HUES64 (cell line): ENCODE data around the gene HTR2C.
"Not testable (repeated sequence)": the region's sequence is repeated elsewhere in the genome, so short reads cannot be mapped to it uniquely, and the experiment has no call there.

ENCODE experiments used
- H3K27ac ChIP-seq: 2 replicates; pipeline ENCODE4 v1.7.0; 2013; ENCODE audit warnings: low read depth, low read length, inconsistent platforms
- H3K27me3 ChIP-seq: 2 replicates; pipeline ENCODE4 v1.6.1; 2013; ENCODE audit warnings: mild to moderate bottlenecking, low read length; ENCODE audit not compliant: insufficient read depth
- H3K36me3 ChIP-seq: 2 replicates; pipeline ENCODE4 v1.6.1; 2013; ENCODE audit warnings: mild to moderate bottlenecking, low read length; ENCODE audit not compliant: insufficient read depth
- H3K4me1 ChIP-seq: 2 replicates; pipeline ENCODE4 v1.6.1; 2013; ENCODE audit warnings: mild to moderate bottlenecking, low read length, moderate library complexity; ENCODE audit not compliant: insufficient read depth
- H3K4me3 ChIP-seq: 2 replicates; pipeline ENCODE4 v1.5.1; 2013; ENCODE audit warnings: mild to moderate bottlenecking, low read length, moderate library complexity
- H3K9ac ChIP-seq: 2 replicates; pipeline ENCODE4 v1.6.1; 2013; ENCODE audit warnings: mild to moderate bottlenecking, low read depth, low read length
- H3K9me3 ChIP-seq: 2 replicates; pipeline ENCODE4 v1.6.1; 2013; ENCODE audit warnings: low read depth, low read length; ENCODE audit not compliant: insufficient read depth
- WGBS: fragments of 150-250, 120-280 bp; methylation state at CpG from one replicate; pipeline ENCODE4 v1.1.7; 2013; ENCODE audit warnings: missing lambda C conversion rate; 5-methylcytosine and 5-hydroxymethylcytosine counted together

HTR2C gene

GRCh38 chrX:114889481-114889880 lies 305.6 kb downstream of the HTR2C start:
- Histone ChIP-seq H3K27me3 (no peaks in the 10 kb centered on the region), H3K4me1 (no peaks in the 10 kb centered on the region), H3K36me3 (no peaks in the 10 kb centered on the region), H3K9me3 (no peaks in the 10 kb centered on the region), H3K27ac (no peak overlapping the region), H3K9ac (no peak overlapping the region), H3K4me3 (no peak overlapping the region)
- WGBS: 100% methylated on average over 1 of the region's 1 CpG

DNA sequence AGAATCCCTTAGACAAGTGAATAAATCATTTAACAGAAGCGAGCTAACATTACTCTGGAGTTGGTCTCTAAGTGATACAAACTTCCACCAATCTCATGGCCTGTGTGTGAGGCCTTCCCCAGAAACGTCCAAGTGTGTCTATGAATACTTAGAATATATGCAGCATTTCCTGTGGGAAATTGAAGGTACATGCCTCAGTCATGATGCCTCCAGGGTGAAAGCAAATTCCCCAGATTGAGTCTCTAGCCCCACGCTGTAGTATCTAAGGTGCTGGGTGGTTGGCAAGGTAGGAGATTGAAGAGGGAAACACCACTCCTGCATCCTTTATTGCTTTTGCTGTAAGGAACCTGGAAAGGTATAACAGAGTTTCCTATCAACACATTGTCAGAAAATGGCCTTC lies 319.7 kb downstream of the HTR2C start:
- H3K36me3 ChIP-seq: no peaks in the 10 kb centered on the region
- no peaks in the 10 kb centered on the region for H3K27me3 ChIP-seq
- 95% methylated on average over 2 of the region's 3 CpGs for WGBS
- no peak overlapping the region for H3K4me3 ChIP-seq
- peaks cover 23% of the 10 kb centered on the region for H3K4me1 ChIP-seq
- H3K9ac ChIP-seq: no peak overlapping the region
- no peaks in the 10 kb centered on the region for H3K9me3 ChIP-seq
- H3K27ac ChIP-seq: no peak overlapping the region

- Histone ChIP-seq H3K4me3 (no peak overlapping the region), H3K9ac (no peak overlapping the region), H3K27ac (no peak overlapping the region), H3K27me3 (no peaks in the 10 kb centered on the region), H3K4me1 (peaks cover 25% of the 10 kb centered on the region), H3K36me3 (no peaks in the 10 kb centered on the region), H3K9me3 (no peaks in the 10 kb centered on the region)
- 84% methylated on average over 2 of the region's 2 CpGs for WGBS
These were observed 321.4 kb downstream of the HTR2C start for GRCh38 chrX:114905251-114905650.

DNA sequence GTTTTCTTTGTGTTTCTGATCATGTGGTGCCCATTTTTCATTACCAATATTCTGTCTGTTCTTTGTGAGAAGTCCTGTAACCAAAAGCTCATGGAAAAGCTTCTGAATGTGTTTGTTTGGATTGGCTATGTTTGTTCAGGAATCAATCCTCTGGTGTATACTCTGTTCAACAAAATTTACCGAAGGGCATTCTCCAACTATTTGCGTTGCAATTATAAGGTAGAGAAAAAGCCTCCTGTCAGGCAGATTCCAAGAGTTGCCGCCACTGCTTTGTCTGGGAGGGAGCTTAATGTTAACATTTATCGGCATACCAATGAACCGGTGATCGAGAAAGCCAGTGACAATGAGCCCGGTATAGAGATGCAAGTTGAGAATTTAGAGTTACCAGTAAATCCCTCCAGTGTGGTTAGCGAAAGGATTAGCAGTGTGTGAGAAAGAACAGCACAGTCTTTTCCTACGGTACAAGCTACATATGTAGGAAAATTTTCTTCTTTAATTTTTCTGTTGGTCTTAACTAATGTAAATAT lies 323.2 kb downstream of the HTR2C start:
- H3K9me3 ChIP-seq: no peaks in the 10 kb centered on the region
- no peaks in the 10 kb centered on the region for H3K27me3 ChIP-seq
- peaks cover 25% of the 10 kb centered on the region for H3K4me1 ChIP-seq
- peak overlapping the region; percentile 15; the same call in 1 of the 2 replicates for H3K9ac ChIP-seq
- peak overlapping the region; percentile 34 for H3K4me3 ChIP-seq
- H3K27ac ChIP-seq: peak overlapping the region; percentile 85; the same call in 1 of the 2 replicates
- no peaks in the 10 kb centered on the region for H3K36me3 ChIP-seq
- WGBS: 19% methylated on average over 6 of the region's 9 CpGs

- Histone ChIP-seq H3K36me3 (no peaks in the 10 kb centered on the region), H3K27ac (0 out of 2 replicates have a peak overlapping the region, but pooled peaks have one; percentile 9), H3K4me1 (peaks cover 10% of the 10 kb centered on the region), H3K4me3 (no peak overlapping the region), H3K27me3 (no peaks in the 10 kb centered on the region), H3K9ac (no peak overlapping the region), H3K9me3 (no peaks in the 10 kb centered on the region)
- WGBS: 85% methylated on average over 3 of the region's 3 CpGs
These were observed 340.5 kb downstream of the HTR2C start for GRCh38 chrX:114924423-114924822.

DNA sequence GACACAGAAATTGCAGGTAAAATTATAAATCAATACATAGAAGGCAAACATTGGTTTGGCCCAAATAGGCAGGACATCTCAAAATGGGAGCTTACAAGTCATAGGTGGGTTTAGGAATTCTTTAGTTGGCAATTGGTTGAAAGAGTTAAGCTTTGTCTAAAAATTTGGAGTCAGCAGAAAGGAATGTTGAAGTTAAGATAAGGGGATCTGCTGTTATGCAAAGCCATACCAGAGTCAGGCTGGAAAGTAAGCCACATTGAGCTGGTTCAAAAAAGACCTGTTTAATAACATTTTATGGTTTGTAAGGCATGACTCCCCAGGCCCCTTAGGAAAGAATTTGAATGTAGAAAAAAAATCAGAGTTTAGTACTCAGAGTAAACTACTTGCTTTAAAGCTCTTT lies 341.0 kb downstream of the HTR2C start:
- H3K4me1 ChIP-seq: peaks cover 10% of the 10 kb centered on the region
- 0 out of 2 replicates have a peak overlapping the region, but pooled peaks have one; percentile 9 for H3K27ac ChIP-seq

DNA sequence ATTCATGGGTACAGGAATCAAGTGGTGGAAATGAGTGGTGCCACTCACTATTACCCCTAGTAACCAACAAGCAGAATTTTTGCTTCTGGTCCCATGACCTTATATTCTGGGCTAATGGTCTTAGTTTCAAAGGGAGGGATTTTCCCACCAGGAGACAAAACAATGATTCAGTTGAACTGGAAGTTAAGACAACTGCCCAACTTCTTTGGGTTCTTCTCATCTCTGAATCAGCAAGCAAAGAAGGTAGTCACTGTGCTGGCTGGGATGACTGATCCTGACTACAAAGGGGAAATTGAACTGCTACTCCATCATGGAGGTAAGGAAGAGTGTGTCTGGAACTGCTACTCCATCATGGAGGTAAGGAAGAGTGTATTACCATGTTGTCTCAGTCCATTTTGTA lies 346.3 kb downstream of the HTR2C start:
- Histone ChIP-seq H3K4me3 (no peak overlapping the region), H3K27me3 (no peaks in the 10 kb centered on the region), H3K4me1 (peaks cover 3% of the 10 kb centered on the region), H3K9ac (no peak overlapping the region), H3K9me3 (0 out of 2 replicates have a peak, but pooled peaks cover 8% of the 10 kb centered on the region), H3K36me3 (no peaks in the 10 kb centered on the region), H3K27ac (no peak overlapping the region)

More for the DNA sequence above, 341.0 kb downstream of the HTR2C start:
- no peak overlapping the region for H3K9ac ChIP-seq
- H3K9me3 ChIP-seq: no peaks in the 10 kb centered on the region
- no peaks in the 10 kb centered on the region for H3K27me3 ChIP-seq
- H3K36me3 ChIP-seq: no peaks in the 10 kb centered on the region
- no peak overlapping the region for H3K4me3 ChIP-seq

- no peaks in the 10 kb centered on the region for H3K27me3 ChIP-seq
These were observed 348.7 kb downstream of the HTR2C start for GRCh38 chrX:114932550-114932949.

DNA sequence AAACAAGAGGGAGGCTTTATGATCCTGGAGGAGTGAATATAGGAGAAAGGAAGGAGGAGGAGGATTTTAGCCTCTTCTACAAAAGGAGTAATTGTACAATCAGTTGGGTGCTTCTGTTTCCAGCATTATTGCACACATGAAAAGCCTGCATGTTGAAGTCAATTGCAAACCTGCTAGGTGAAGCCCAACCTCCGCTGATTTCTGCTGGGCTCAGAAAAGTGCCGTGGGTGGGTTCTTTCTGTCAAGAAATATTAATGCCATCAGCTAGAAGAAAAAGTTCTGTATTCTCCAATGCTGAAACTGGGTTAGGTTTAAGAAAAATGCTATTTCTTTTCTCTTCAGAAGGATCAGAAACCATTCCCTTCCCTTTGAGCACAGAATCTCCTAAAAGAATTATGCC lies 349.4 kb downstream of the HTR2C start:
- not testable (repeated sequence) for H3K9me3 ChIP-seq, H3K36me3 ChIP-seq, H3K9ac ChIP-seq, H3K27ac ChIP-seq, H3K4me3 ChIP-seq, H3K4me1 ChIP-seq, H3K27me3 ChIP-seq
- 92% methylated on average over 2 of the region's 2 CpGs for WGBS

More at GRCh38 chrX:114932550-114932949, 348.7 kb downstream of the HTR2C start:
- WGBS: 88% methylated on average over 1 of the region's 1 CpG
- H3K9me3 ChIP-seq: 0 out of 2 replicates have a peak, but pooled peaks cover 8% of the 10 kb centered on the region
- no peak overlapping the region for H3K27ac ChIP-seq
- H3K4me1 ChIP-seq: no peaks in the 10 kb centered on the region
- H3K4me3 ChIP-seq: no peak overlapping the region
- no peaks in the 10 kb centered on the region for H3K36me3 ChIP-seq
- H3K9ac ChIP-seq: no peak overlapping the region

DNA sequence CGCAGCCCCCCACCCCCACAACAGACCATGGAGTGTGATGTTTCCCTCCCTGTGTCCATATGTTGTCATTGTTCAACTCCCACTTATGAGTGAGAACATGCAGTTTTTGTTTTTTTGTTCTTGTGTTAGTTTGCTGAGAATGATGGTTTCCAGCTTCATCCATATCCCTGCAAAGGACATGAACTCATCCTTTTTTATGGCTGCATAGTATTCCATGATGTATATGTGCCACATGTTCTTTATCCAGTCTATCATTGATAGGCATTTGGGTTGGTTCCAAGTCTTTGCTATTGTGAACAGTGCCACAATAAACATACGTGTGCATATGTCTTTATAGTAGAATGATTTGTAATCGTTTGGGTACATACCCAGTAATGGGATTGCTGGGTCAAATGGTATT lies 353.2 kb downstream of the HTR2C start:
- not testable (repeated sequence) for H3K36me3 ChIP-seq, H3K27me3 ChIP-seq, H3K27ac ChIP-seq, H3K4me1 ChIP-seq, H3K9me3 ChIP-seq, H3K4me3 ChIP-seq, H3K9ac ChIP-seq
- 100% methylated on average over 1 of the region's 3 CpGs for WGBS

- Histone ChIP-seq H3K27me3 (no peaks in the 10 kb centered on the region), H3K4me3 (no peak overlapping the region), H3K27ac (no peak overlapping the region), H3K36me3 (no peaks in the 10 kb centered on the region), H3K4me1 (no peaks in the 10 kb centered on the region), H3K9me3 (no peaks in the 10 kb centered on the region), H3K9ac (no peak overlapping the region)
- WGBS: 100% methylated on average over 2 of the region's 2 CpGs
These were observed 368.8 kb downstream of the HTR2C start for GRCh38 chrX:114952696-114953095.
